HEK293 (cell line): ENCODE results near the gene CEACAM4.

ENCODE experiments used
- CTCF ChIA-PET: fragments of 350-600 bp; formaldehyde crosslinking; extraction: SDS; loops from one replicate; lab custom pipeline; 2021; ENCODE audit warnings: antibody characterized with exemption; lab: Yijun Ruan, JAX
- POLR2A ChIA-PET: fragments of 300-600 bp; formaldehyde crosslinking; extraction: SDS; loops from one replicate; lab custom pipeline; 2020; ENCODE audit warnings: antibody characterized with exemption, inconsistent platforms; lab: Yijun Ruan, JAX
- H3K27ac ChIP-seq: fragments of 200-500 bp; sonication (Bioruptor generic); 2 replicates; pipeline ENCODE4 v1.5.1; 2014; ENCODE audit warnings: low read depth, low read length, control low read depth, inconsistent platforms; ENCODE audit errors: extremely low read depth
- H3K36me3 ChIP-seq, 2 experiments: fragments of 200-500 bp in 1 of 2; sonication (Bioruptor generic) in 1 of 2; 1 replicate in 1 of 2; 2 replicates in 1 of 2; pipeline ENCODE4 v1.5.1; 2014 to 2017; ENCODE audit warnings: inconsistent platforms in 2 of 2, low read length in 2 of 2; ENCODE audit not compliant: control insufficient read depth in 2 of 2, insufficient read depth in 1 of 2
- H3K4me1 ChIP-seq: fragments of 200-500 bp; sonication (Bioruptor generic); 2 replicates; pipeline ENCODE4 v1.5.1; 2014; ENCODE audit warnings: mild to moderate bottlenecking, low read length, inconsistent platforms; ENCODE audit not compliant: control insufficient read depth, insufficient read depth
- H3K4me3 ChIP-seq: 2 replicates; pipeline ENCODE4 v1.5.1; 2011; ENCODE audit warnings: low read depth, mild to moderate bottlenecking, control low read depth, low read length, moderate library complexity
- H3K9me3 ChIP-seq: fragments of 200-500 bp; sonication (Bioruptor generic); 2 replicates; pipeline ENCODE4 v1.5.1; 2014; ENCODE audit warnings: low read depth, low read length, inconsistent platforms; ENCODE audit not compliant: control insufficient read depth, insufficient read depth
- BCL11B ChIP-seq: fragments of 450-650 bp; formaldehyde crosslinking; IDR thresholded peaks from 2 replicates; pipeline ENCODE4 v1.5.1; 2016; ENCODE audit warnings: low read depth, missing biosample characterization, missing genetic modification characterization
- EGR2 ChIP-seq: fragments of 450-650 bp; formaldehyde crosslinking; IDR thresholded peaks from 2 replicates; pipeline ENCODE4 v1.5.1; 2016; ENCODE audit warnings: low read depth, missing biosample characterization, missing genetic modification characterization
- HOXA7 ChIP-seq: sonication (generic); formaldehyde crosslinking; IDR thresholded peaks from 2 replicates; pipeline ENCODE4 v1.8.1; 2022; ENCODE audit warnings: missing genetic modification reagents, borderline replicate concordance
- KLF16 ChIP-seq: fragments of 450-650 bp; formaldehyde crosslinking; IDR thresholded peaks from 2 replicates; pipeline ENCODE4 v1.5.1; 2017; ENCODE audit warnings: missing biosample characterization, missing genetic modification characterization
- MEIS1 ChIP-seq: sonication (generic); formaldehyde crosslinking; IDR thresholded peaks from 2 replicates; pipeline ENCODE4 v1.8.1; 2022; ENCODE audit warnings: missing genetic modification reagents, mild to moderate bottlenecking, borderline replicate concordance
- REPIN1 ChIP-seq: fragments of 450-650 bp; formaldehyde crosslinking; IDR thresholded peaks from 2 replicates; pipeline ENCODE4 v1.5.1; 2017; ENCODE audit warnings: missing biosample characterization, missing genetic modification characterization, low read depth
- REST ChIP-seq: fragments of 450-650 bp; formaldehyde crosslinking; IDR thresholded peaks from 2 replicates; pipeline ENCODE4 v1.5.1; 2016; ENCODE audit warnings: missing biosample characterization, missing genetic modification characterization
- SETDB1 ChIP-seq: IDR thresholded peaks from one replicate; pipeline ENCODE4 v1.6.1; 2017; ENCODE audit warnings: mild to moderate bottlenecking, low read length, moderate library complexity, mixed read lengths; ENCODE audit not compliant: insufficient read length
- ZBTB17 ChIP-seq: fragments of 450-650 bp; formaldehyde crosslinking; IDR thresholded peaks from 2 replicates; pipeline ENCODE4 v1.5.1; 2016; ENCODE audit warnings: missing biosample characterization, missing genetic modification characterization
- ZBTB49 ChIP-seq: fragments of 450-650 bp; formaldehyde crosslinking; IDR thresholded peaks from 2 replicates; pipeline ENCODE4 v1.5.1; 2016; ENCODE audit warnings: missing biosample characterization, missing genetic modification characterization, low read depth
- ZNF157 ChIP-seq: fragments of 450-650 bp; formaldehyde crosslinking; IDR thresholded peaks from 2 replicates; pipeline ENCODE4 v1.5.1; 2016; ENCODE audit warnings: missing biosample characterization, missing genetic modification characterization
- ZNF18 ChIP-seq: fragments of 450-650 bp; formaldehyde crosslinking; IDR thresholded peaks from 2 replicates; pipeline ENCODE4 v1.5.1; 2016; ENCODE audit warnings: missing biosample characterization, missing genetic modification characterization
- ZNF280D ChIP-seq: fragments of 450-650 bp; formaldehyde crosslinking; IDR thresholded peaks from 2 replicates; pipeline ENCODE4 v1.5.1; 2016; ENCODE audit warnings: missing biosample characterization, missing genetic modification characterization
- ZNF398 ChIP-seq: fragments of 450-650 bp; formaldehyde crosslinking; IDR thresholded peaks from 2 replicates; pipeline ENCODE4 v1.5.1; 2017; ENCODE audit warnings: missing biosample characterization, missing genetic modification characterization
- ZNF558 ChIP-seq: fragments of 450-650 bp; formaldehyde crosslinking; IDR thresholded peaks from 2 replicates; pipeline ENCODE4 v1.5.1; 2016; ENCODE audit warnings: missing biosample characterization, missing genetic modification characterization
- ZNF596 ChIP-seq: fragments of 450-650 bp; IDR thresholded peaks from 2 replicates; pipeline ENCODE4 v1.5.0; 2018; ENCODE audit warnings: missing biosample characterization, mild to moderate bottlenecking, missing genetic modification characterization, moderate library complexity
- ZNF747 ChIP-seq: fragments of 450-650 bp; formaldehyde crosslinking; IDR thresholded peaks from 2 replicates; pipeline ENCODE4 v1.5.1; 2016; ENCODE audit warnings: missing biosample characterization, missing genetic modification characterization

Gene CEACAM4

GRCh38 chr19:41671486-41671885 is 44.6 kb upstream of the CEACAM4 start (continued):
- TF ChIP-seq EGR2 (tag by site-specific recombination) (no peak), REST (tag by site-specific recombination) (no peak), ZBTB49 (tag by site-specific recombination) (no peak), SETDB1 (no peak), BCL11B (tag by site-specific recombination) (no peak), KLF16 (tag by site-specific recombination) (no peak)

- Histone ChIP-seq H3K4me3 (no peak overlapping the region), H3K36me3 (no peaks in the 10 kb centered on the region), H3K27ac (no peak overlapping the region), H3K4me1 (no peaks in the 10 kb centered on the region), H3K9me3 (peaks cover 12% of the 10 kb centered on the region)
- POLR2A ChIA-PET: no interaction called here
- TF ChIP-seq HOXA7 (CRISPR knock-in tag) (no peak), ZNF280D (tag by site-specific recombination) (no peak), ZNF398 (tag by site-specific recombination) (no peak), ZBTB17 (tag by site-specific recombination) (no peak), ZNF596 (tag by site-specific recombination) (no peak), ZNF747 (no peak), ZNF558 (tag by site-specific recombination) (no peak), ZNF18 (no peak), MEIS1 (CRISPR knock-in tag) (no peak), REPIN1 (tag by site-specific recombination) (no peak), ZNF157 (tag by site-specific recombination) (no peak)
- CTCF ChIA-PET: interaction anchor here (0.9 to 3.4 kb wide), 3 partner anchors 24 to 125 kb away, joined by 3 to 14 read pairs (median 4); no protein-coding TSS in a partner anchor
Measured at GRCh38 chr19:41670755-41671154, 43.9 kb upstream of the CEACAM4 start.
